Motor neuron (in vitro differentiated cells): ENCODE results near the gene KCND2. TPM values are rescaled to one million over a fixed set of nuclear protein-coding genes. Genes with fewer than 3 reads are reported as not detected.
A peak's percentile ranks its signal among the peaks of the same experiment; 100 is the strongest.

Experiments used
- ATAC-seq, 8 experiments: fragments of 200-7000 bp; cut with Tn5 transposase; replicated peaks in 6 of 8; 2 replicates each; pipeline ENCODE4 v1.8.0; 2021; ENCODE audit warnings: mild to moderate bottlenecking in 8 of 8, moderate library complexity in 8 of 8
- H3K27ac ChIP-seq, 2 donors: fragments of 250-450 bp; sonication (Bioruptor Pico); 2 replicates each; pipeline ENCODE4 v1.9.0; 2021; ENCODE audit warnings: antibody characterized with exemption in 2 of 2, mild to moderate bottlenecking in 2 of 2, moderate library complexity in 1 of 2
- H3K4me1 ChIP-seq, 2 donors: fragments of 250-450 bp; sonication (Bioruptor Pico); replicated peaks in 1 of 2; 2 replicates each; pipeline ENCODE4 v1.6.1; 2021; ENCODE audit warnings: antibody characterized with exemption in 2 of 2, mild to moderate bottlenecking in 2 of 2, moderate library complexity in 1 of 2
- H3K4me3 ChIP-seq, 5 donors: fragments of 250-450 bp; sonication (Bioruptor Pico); 2 replicates each; pipeline ENCODE4 v1.9.0; 2021; ENCODE audit warnings: antibody characterized with exemption in 5 of 5, mild to moderate bottlenecking in 5 of 5, moderate library complexity in 4 of 5
- WGBS, 10 experiments: fragments of 450-650 bp; shearing (Covaris generic); methylation state at CpG; one replicate each; pipeline ENCODE4 v1.0.0; 2022; 5-methylcytosine and 5-hydroxymethylcytosine counted together
- in situ Hi-C, 9 experiments: fragments of 400-800 bp; cut with MboI; loops; one replicate each; pipeline ENCODE4 v1.15.0; 2021; ENCODE audit warnings: low sequenced_read_pairs in 9 of 9, low pct_unique_long_range_greater_than_20kb in 2 of 9; ENCODE audit not compliant: unreplicated experiment in 9 of 9
- total RNA-seq, 8 experiments: library from RNA; unstranded; fragments of 300-600 nt; gene quantifications; 2 replicates each; pipeline versions ENCODE4 v1.2.3 to v1.2.4, GENCODE V29; 2022

The KCND2 gene
- total RNA-seq, 8 experiments from 2014 or later: 0.36 to 14.7 (median 5.0) TPM

DNA sequence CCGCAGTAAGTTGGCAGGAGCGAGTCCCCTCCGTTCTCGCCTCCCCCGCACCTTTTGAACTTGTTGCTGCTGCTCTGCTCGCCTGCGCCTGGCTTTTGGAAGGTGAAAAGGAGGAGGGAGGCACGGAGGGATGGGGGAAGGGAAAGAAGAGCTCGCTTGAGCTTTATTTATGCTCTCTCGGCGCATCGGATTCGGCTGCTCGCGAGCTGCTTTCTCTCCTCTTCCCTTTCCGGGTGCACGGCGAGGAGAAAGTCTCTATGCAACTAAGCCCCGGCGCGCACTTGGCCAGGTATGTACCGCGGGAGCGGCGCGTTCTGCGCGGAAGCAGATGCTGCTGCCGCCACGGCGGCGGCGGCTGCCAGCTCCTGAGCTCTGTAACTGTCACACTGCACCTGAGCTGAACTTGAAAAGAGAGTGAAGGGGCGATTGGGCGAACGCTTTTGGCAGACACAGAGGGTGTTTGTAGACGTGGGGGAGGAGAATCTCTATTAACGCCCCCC, 551 bp downstream of the KCND2 start:
- Histone ChIP-seq H3K27ac (no peak overlapping the region), H3K4me3 (peak overlapping the region; percentile 45 to 65 (median 62)), H3K4me1 (peaks cover 0 to 9% of the 10 kb centered on the region in 2 donors)
- peak in 6 of 8 experiments; percentile 66 to 73 (median 68) for ATAC-seq
- WGBS, 10 experiments: 0 to 9% (median 2%) methylated on average over 5 to 16 of the region's 38 CpGs; no CpG with 5 or more reads in 7 of the 10 experiments
- in situ Hi-C loops: loop anchor here in 3 of 9 experiments (25.0 kb wide), 2 partner anchors 336 to 1011 kb away; no protein-coding TSS in a partner anchor

DNA sequence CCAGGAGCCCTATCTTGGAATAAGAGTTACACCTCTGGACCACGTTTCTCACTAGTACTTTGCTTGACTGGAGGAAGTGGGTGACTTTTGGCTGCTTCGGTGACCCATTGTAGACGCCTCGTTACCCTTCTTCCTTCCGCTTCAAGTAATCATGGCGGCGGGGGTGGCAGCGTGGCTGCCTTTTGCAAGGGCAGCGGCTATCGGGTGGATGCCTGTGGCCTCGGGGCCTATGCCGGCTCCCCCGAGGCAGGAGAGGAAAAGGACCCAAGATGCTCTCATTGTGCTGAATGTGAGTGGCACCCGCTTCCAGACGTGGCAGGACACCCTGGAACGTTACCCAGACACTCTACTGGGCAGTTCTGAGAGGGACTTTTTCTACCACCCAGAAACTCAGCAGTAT, 1.5 kb downstream of the KCND2 start:
- no peak for ATAC-seq
- 77 to 100% (median 90%) methylated on average over 1 to 13 of the region's 16 CpGs; no CpG with 5 or more reads in 5 of the 10 experiments for WGBS, 10 experiments
- Histone ChIP-seq H3K4me1 (peaks cover 0 to 10% of the 10 kb centered on the region in 2 donors), H3K27ac (no peak overlapping the region), H3K4me3 (peak overlapping the region in 2 of 5 donors; percentile 62 to 65)
- in situ Hi-C loops: loop anchor here in 3 of 9 experiments (25.0 kb wide), 2 partner anchors 337 to 1012 kb away; no protein-coding TSS in a partner anchor

DNA sequence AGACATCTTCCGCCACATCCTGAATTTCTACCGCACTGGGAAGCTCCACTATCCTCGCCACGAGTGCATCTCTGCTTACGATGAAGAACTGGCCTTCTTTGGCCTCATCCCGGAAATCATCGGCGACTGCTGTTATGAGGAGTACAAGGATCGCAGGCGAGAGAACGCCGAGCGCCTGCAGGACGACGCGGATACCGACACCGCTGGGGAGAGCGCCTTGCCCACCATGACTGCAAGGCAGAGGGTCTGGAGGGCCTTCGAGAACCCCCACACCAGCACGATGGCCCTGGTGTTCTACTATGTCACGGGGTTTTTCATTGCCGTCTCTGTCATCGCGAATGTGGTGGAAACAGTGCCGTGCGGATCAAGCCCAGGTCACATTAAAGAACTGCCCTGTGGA, 1.9 kb downstream of the KCND2 start:
- 91 to 100% (median 98%) methylated on average over 2 to 20 of the region's 27 CpGs; no CpG with 5 or more reads in 3 of the 10 experiments for WGBS, 10 experiments
- no peak overlapping the region for H3K27ac ChIP-seq
- in situ Hi-C loops: loop anchor here in 4 of 9 experiments (25.0 kb wide), 3 partner anchors 262 to 1013 kb away; no protein-coding TSS in a partner anchor
- no peak overlapping the region for H3K4me3 ChIP-seq
- no peak for ATAC-seq
- H3K4me1 ChIP-seq: peaks cover 0 to 10% of the 10 kb centered on the region in 2 donors

DNA sequence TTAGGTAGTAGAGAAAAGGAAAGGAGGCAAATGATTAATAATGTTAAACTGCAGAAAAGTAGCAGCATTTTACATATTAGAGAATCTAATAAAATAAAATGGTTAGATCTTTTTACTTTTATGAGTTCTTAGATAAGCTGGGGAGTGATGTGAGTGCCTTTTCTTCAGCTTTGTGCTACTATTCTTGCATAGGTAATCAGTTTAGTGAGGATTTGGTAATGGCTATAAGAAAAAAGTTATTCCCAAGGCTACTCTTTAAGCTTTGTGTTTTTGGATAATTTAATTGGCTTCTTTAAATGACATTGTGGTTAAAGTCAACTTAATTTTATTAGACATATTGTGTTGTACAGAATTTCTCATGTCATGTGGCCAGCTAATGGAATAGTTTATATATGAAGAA, 3.7 kb downstream of the KCND2 start:
- no peak for ATAC-seq
- Histone ChIP-seq H3K27ac (no peak overlapping the region), H3K4me3 (peak overlapping the region in 2 of 5 donors; percentile 12 to 13), H3K4me1 (peaks cover 0 to 10% of the 10 kb centered on the region in 2 donors)
- in situ Hi-C loops: loop anchor here in 1 of 9 experiments (25.0 kb wide), 1 partner anchor 261 kb away; no protein-coding TSS in a partner anchor

DNA sequence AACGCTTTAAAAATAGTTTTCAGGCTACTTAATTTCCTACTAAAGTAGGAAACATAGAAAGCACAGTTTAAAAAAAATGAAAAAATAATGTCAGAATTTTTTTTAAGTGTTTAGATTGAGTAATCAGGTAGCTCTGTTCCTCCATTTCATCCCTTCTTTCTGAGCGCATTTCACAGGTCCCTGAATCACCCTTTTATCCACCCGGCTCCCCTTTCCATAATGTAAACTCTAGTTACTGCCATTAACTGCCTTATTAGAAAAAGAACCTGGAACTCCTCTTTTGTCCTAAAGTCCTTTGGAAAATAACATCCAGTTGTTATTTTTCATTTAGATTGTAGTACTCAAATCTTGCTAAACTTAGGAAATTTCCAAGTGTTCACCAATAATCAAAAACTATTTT, 5.8 kb downstream of the KCND2 start:
- H3K27ac ChIP-seq: no peak overlapping the region
- peaks cover 0 to 10% of the 10 kb centered on the region in 2 donors for H3K4me1 ChIP-seq
- in situ Hi-C loops: loop anchor here in 1 of 9 experiments (25.0 kb wide), 1 partner anchor 259 kb away; no protein-coding TSS in a partner anchor
- ATAC-seq: no peak
- H3K4me3 ChIP-seq: no peak overlapping the region
- WGBS, 10 experiments: 39 to 93% (median 73%) methylated on average over 2 to 3 of the region's 3 CpGs; no CpG with 5 or more reads in 1 of the 10 experiments

DNA sequence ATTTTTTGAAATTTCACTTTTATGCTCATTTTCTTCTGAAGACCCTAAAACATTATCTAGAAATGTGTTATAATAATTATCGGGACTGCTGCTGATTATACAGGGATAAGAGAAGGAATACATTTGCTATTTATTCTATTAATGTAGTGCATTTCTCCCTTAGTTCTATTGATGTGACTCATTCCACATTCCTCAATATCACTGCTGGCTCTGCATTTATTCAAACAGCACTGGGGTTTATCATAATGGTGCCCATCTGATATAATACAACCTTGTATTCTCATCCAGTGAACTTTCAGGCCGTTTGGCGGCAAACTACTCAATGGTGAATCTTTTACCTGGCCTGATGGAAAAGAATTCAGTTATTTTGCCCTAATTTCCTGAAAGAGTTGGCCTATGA, 7.8 kb downstream of the KCND2 start:
- in situ Hi-C loops: loop anchor here in 1 of 9 experiments (25.0 kb wide), 1 partner anchor 257 kb away; no protein-coding TSS in a partner anchor
- WGBS, 10 experiments: 10 to 100% (median 84%) methylated on average over 1 to 3 of the region's 3 CpGs; no CpG with 5 or more reads in 2 of the 10 experiments
- Histone ChIP-seq H3K27ac (no peak overlapping the region), H3K4me1 (peaks cover 0 to 10% of the 10 kb centered on the region in 2 donors), H3K4me3 (no peak overlapping the region)
- peak in 4 of 8 experiments; percentile 34 to 64 (median 54) for ATAC-seq

DNA sequence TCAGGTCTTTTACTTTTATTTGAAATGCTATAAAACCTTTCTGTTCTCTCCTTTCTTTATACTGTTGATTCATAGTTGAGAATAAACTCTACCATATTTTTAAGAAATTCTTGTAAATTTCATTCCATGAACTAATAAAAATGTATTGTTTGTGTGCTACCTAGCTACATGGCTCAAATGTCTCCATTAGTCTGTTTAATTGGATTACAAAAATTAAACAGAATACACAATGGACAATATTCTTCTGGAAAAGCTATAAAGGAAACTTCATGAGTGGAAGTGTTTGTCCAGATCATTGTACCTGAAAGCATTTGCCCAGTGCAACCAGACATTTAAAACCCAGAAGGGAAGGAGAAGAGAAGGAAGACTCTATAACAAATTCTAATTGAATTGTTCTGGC, 20.1 kb downstream of the KCND2 start:
- H3K4me1 ChIP-seq: no peaks in the 10 kb centered on the region
- no peak for ATAC-seq
- in situ Hi-C loops: loop anchor here in 1 of 9 experiments (25.0 kb wide), 1 partner anchor 244 kb away; no protein-coding TSS in a partner anchor
- H3K27ac ChIP-seq: no peak overlapping the region
- no peak overlapping the region for H3K4me3 ChIP-seq

DNA sequence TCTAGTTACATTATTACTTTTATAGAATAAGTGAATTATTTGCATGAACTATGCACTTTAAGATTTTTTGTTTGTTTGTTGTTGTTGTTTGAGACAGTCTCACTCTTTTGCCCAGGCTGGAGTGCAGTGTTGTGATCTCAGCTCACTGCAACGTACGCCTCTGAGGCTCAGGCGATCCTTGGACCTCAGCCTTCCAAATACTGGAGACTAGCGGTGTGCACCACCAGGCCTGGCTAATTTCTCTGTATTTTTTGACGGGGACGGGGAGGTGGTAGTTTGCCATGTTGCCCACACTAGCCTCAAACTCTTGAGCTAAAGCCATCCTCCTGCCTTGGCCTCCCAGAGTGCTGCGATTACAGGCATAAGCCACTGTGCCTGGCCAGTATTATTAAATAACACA, 29.2 kb downstream of the KCND2 start:
- Histone ChIP-seq H3K4me3 (no peak overlapping the region), H3K4me1 (no peaks in the 10 kb centered on the region), H3K27ac (no peak overlapping the region)
- no peak for ATAC-seq
- in situ Hi-C loops: no loop called here
- WGBS, 10 experiments: 60 to 100% (median 94%) methylated on average over 2 to 5 of the region's 7 CpGs; no CpG with 5 or more reads in 3 of the 10 experiments

DNA sequence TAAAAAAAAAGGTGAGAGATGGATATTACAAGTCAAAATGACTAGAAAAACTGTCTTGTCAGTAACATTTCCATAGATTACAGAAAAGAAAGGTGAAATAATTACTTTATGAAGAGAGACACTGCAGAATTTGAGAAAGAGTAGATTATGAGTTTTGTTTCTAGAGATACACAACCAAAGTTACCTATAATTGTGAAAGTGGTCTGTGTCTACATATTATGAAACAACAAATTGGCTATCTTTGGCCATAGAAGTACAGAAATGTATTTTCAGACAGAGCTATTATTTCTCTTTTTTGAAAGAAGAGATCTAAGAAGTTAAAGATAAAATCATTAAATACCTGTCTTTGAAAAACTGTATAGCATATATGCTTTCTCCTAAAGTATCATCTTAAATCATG, 30.1 kb downstream of the KCND2 start:
- no peak overlapping the region for H3K27ac ChIP-seq
- ATAC-seq: no peak
- in situ Hi-C loops: no loop called here
- no peaks in the 10 kb centered on the region for H3K4me1 ChIP-seq
- H3K4me3 ChIP-seq: no peak overlapping the region

DNA sequence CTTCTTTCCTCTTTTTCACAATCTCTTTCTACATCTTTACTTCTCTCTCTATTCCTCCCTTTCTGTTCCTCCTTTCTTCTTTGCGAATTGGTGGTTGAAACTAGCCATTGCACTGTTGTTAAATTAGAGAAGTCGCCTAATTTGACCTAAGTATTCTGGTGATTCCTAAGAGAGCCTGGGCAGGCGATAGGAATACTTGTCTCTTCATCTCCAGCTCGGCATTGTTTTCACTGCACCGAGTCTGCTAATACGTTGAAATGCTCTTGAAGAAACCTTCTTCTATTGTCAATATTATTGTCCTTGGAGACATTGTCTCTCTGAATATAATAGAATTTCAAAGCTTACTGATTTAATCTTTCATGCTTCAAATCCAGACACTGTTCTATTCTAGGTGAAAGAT, 31.7 kb downstream of the KCND2 start:
- no peak for ATAC-seq
- WGBS, 10 experiments: 26 to 88% (median 77%) methylated on average over 1 to 6 of the region's 6 CpGs

DNA sequence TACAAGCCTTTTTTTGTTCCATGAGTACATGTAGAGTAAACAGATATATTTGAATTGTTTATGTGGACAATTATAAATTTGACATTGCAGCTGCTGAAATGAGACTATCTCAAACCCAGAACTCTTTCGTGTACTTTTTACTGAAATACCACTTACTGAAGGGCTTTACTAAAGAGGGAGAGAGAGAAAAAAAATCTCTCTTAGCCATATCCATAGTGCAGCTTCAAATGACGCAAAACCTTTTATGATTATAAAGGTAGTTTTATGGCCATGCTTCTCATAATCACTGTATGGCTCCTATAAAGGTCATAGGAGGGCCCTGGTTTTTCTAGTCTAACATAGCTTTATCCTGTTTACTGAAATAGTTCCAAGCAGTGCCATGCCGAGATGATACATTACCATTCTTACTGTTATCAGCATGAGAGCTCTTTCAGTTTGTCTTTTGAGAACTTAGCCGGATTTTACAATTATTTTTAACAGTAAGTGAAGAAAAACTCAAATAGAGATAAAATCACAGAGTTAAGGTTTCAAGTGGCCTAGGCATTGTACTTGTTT, 35.1 kb downstream of the KCND2 start:
- WGBS, 10 experiments: 9 to 80% (median 69%) methylated on average over 2 to 4 of the region's 4 CpGs
- no peak overlapping the region for H3K27ac ChIP-seq
- H3K4me3 ChIP-seq: no peak overlapping the region
- no peaks in the 10 kb centered on the region for H3K4me1 ChIP-seq
- in situ Hi-C loops: no loop called here
- no peak for ATAC-seq

More for the DNA sequence above, 31.7 kb downstream of the KCND2 start:
- in situ Hi-C loops: no loop called here
- H3K27ac ChIP-seq: no peak overlapping the region
- H3K4me1 ChIP-seq: no peaks in the 10 kb centered on the region
- no peak overlapping the region for H3K4me3 ChIP-seq

DNA sequence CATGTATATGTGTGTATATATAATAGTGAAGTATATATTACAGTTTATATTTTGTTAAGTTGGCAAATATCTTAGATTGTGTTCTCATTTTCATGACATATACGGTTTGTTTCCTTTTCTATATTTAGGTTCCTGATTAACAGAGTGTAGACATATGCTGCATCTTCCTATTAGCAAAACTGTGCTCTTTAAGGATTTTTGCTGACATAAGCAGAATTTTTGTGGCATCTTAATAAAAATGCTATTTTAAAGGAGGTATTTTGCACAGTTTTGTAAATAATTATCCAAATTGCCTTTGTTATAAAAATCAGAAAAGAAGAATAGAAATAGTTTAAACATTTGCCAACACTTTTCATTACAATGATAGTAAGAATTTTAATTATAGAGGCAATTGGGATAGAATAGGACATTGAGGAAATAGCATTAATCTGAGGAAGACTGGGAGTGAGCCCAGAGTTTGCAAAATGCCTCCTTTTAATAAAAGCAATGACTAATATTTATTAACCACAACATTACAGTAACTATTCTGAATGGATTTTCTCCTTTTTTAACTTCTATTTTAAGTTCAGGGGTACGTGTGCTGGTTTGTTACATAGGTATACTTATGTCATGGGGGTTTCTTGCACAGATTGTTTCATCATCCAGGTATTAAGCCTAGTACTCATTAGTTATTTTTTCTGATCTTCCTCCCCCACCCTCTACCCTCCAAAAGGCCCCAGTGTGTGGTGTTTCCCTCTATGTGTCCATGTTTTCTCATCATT, 38.2 kb downstream of the KCND2 start:
- in situ Hi-C loops: no loop called here
- WGBS, 10 experiments: 0 to 100% (median 79%) methylated on average over 1 to 2 of the region's 2 CpGs; no CpG with 5 or more reads in 1 of the 10 experiments
- H3K4me3 ChIP-seq: no peak overlapping the region
- H3K27ac ChIP-seq: no peak overlapping the region
- no peaks in the 10 kb centered on the region for H3K4me1 ChIP-seq
- ATAC-seq: no peak

DNA sequence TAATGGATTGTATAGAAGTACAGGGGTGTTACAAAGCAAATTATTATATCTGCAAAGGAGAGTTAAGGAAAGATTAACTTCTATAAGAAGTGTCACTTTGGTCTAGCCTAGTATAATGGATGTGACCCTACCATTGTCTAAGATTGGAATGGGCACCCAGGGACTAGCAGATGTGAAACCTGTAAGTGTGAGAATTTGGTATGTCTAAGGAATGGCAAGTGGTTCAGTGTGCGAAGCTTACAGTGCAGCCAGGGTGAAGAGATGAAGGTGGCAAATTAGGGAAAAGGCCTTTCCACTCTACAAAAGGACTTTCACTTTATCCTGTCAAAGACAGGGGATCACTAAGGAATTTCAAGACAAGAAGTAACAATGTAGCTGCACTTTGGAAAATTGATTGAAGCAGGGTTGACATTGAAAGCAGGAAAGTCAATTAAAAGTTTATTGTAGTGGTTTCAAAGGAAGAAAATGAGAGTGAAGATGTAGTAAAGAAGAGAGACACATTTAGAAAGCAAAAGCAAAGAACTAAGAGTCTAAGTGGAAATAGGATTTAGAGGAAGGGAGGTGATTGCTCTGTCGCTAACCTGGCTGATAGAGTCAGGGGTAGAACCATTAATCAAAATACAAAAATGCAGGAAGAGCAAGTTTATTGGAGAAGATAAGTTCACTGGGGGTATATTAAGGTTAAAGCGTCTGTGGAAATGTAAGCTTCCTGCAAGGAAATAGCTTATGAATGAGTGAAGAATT, 47.4 kb downstream of the KCND2 start:
- H3K27ac ChIP-seq: no peak overlapping the region
- H3K4me3 ChIP-seq: no peak overlapping the region
- no peak for ATAC-seq
- H3K4me1 ChIP-seq: no peaks in the 10 kb centered on the region
- in situ Hi-C loops: no loop called here
- 19 to 100% (median 81%) methylated on average over 1 to 3 of the region's 3 CpGs for WGBS, 10 experiments
